Neuronal stem cell (in vitro differentiated cells): ENCODE data around the gene SMAD3.

Experiments
- DNase-seq: peaks from one replicate; pipeline ENCODE4 v3.0.0-alpha.2; 2013; ENCODE audit warnings: low spot score
- H2AFZ ChIP-seq: one replicate; pipeline ENCODE4 v1.6.1; 2013; ENCODE audit warnings: mild to moderate bottlenecking, low read length, inconsistent platforms
- H2AK5ac ChIP-seq: 2 replicates; pipeline ENCODE4 v1.6.1; 2013; ENCODE audit warnings: low read depth, mild to moderate bottlenecking, inconsistent platforms, low read length, moderate library complexity, mixed read lengths
- H2BK120ac ChIP-seq: 2 replicates; pipeline ENCODE4 v1.6.1; 2013; ENCODE audit warnings: low read depth, mild to moderate bottlenecking, inconsistent platforms, low read length, moderate library complexity, mixed read lengths
- H2BK12ac ChIP-seq: one replicate; pipeline ENCODE4 v1.6.1; 2013; ENCODE audit warnings: low read length, inconsistent platforms
- H2BK15ac ChIP-seq: 2 replicates; pipeline ENCODE4 v1.6.1; 2013; ENCODE audit warnings: mild to moderate bottlenecking, low read length, inconsistent platforms, mixed read lengths
- H2BK5ac ChIP-seq: one replicate; pipeline ENCODE4 v1.6.1; 2013; ENCODE audit warnings: inconsistent platforms, mild to moderate bottlenecking, low read length, moderate library complexity
- H3K14ac ChIP-seq: one replicate; pipeline ENCODE4 v1.6.1; 2013; ENCODE audit warnings: low read length, inconsistent platforms
- H3K18ac ChIP-seq: 2 replicates; pipeline ENCODE4 v1.6.1; 2013; ENCODE audit warnings: low read length, inconsistent platforms
- H3K23ac ChIP-seq: 2 replicates; pipeline ENCODE4 v1.6.1; 2013; ENCODE audit warnings: low read depth, mild to moderate bottlenecking, mixed read lengths, low read length, inconsistent platforms; ENCODE audit not compliant: poor library complexity
- H3K27ac ChIP-seq: replicated peaks from 3 replicates; pipeline ENCODE4 v1.5.1; 2013; ENCODE audit warnings: low read length, inconsistent platforms
- H3K27me3 ChIP-seq, 3 experiments: 2 replicates each; pipeline ENCODE4 v1.6.1; 2013; ENCODE audit warnings: low read length in 3 of 3, mild to moderate bottlenecking in 2 of 3, inconsistent platforms in 1 of 3, low read depth in 1 of 3, mixed read lengths in 1 of 3, moderate library complexity in 1 of 3; ENCODE audit not compliant: control insufficient read depth in 3 of 3, insufficient read depth in 3 of 3
- H3K36me3 ChIP-seq, 2 donors: replicated peaks in 1 of 2; 2 replicates each; pipeline ENCODE4 v1.6.1; 2013; ENCODE audit warnings: low read length in 2 of 2; ENCODE audit not compliant: control insufficient read depth in 2 of 2, insufficient read depth in 2 of 2
- H3K4ac ChIP-seq: 2 replicates; pipeline ENCODE4 v1.6.1; 2013; ENCODE audit warnings: inconsistent platforms, mild to moderate bottlenecking, low read length, moderate library complexity
- H3K4me1 ChIP-seq, 2 donors: 1 replicate in 1 of 2; 2 replicates in 1 of 2; pipeline ENCODE4 v1.6.1; 2013; ENCODE audit warnings: low read length in 2 of 2, low read depth in 1 of 2; ENCODE audit not compliant: control insufficient read depth in 2 of 2, insufficient read depth in 1 of 2
- H3K4me2 ChIP-seq: one replicate; pipeline ENCODE4 v1.6.1; 2013; ENCODE audit warnings: mild to moderate bottlenecking, low read length, inconsistent platforms; ENCODE audit not compliant: insufficient read depth, poor library complexity, severe bottlenecking
- H3K4me3 ChIP-seq, 2 donors: 2 replicates each; pipeline ENCODE4 v1.5.1; 2013; ENCODE audit warnings: low read length in 2 of 2, mild to moderate bottlenecking in 2 of 2, inconsistent platforms in 1 of 2, moderate library complexity in 1 of 2
- H3K79me1 ChIP-seq: one replicate; pipeline ENCODE4 v1.6.1; 2013; ENCODE audit warnings: low read depth, mild to moderate bottlenecking, inconsistent platforms, low read length, moderate library complexity
- H3K9ac ChIP-seq: one replicate; pipeline ENCODE4 v1.6.1; 2013; ENCODE audit warnings: mild to moderate bottlenecking, low read depth, low read length, inconsistent platforms; ENCODE audit not compliant: poor library complexity
- H3K9me3 ChIP-seq, 2 donors: replicated peaks in 1 of 2; 2 replicates each; pipeline versions ENCODE3 to v1.6.1; 2013; ENCODE audit warnings: low read length in 2 of 2, mild to moderate bottlenecking in 2 of 2, inconsistent platforms in 1 of 2, low read depth in 1 of 2, mixed read lengths in 1 of 2, moderate library complexity in 1 of 2; ENCODE audit not compliant: control insufficient read depth in 2 of 2, insufficient read depth in 1 of 2
- H4K8ac ChIP-seq: one replicate; pipeline ENCODE4 v1.6.1; 2013; ENCODE audit warnings: low read depth, mild to moderate bottlenecking, inconsistent platforms, low read length, moderate library complexity
- H4K91ac ChIP-seq: one replicate; pipeline ENCODE4 v1.6.1; 2013; ENCODE audit warnings: low read length, low read depth, mild to moderate bottlenecking, inconsistent platforms; ENCODE audit not compliant: poor library complexity
- WGBS, 2 donors: extraction: QIAGEN DNeasy Blood & Tissue Kit; methylation state at CpG; one replicate each; pipeline ENCODE4 v1.1.7; 2013; ENCODE audit warnings: missing lambda C conversion rate in 2 of 2, mixed read lengths in 1 of 2; ENCODE audit not compliant: insufficient read length in 2 of 2, insufficient replicate concordance in 1 of 2; ENCODE audit errors: extremely low coverage in 2 of 2; 5-methylcytosine and 5-hydroxymethylcytosine counted together

Gene SMAD3

DNA sequence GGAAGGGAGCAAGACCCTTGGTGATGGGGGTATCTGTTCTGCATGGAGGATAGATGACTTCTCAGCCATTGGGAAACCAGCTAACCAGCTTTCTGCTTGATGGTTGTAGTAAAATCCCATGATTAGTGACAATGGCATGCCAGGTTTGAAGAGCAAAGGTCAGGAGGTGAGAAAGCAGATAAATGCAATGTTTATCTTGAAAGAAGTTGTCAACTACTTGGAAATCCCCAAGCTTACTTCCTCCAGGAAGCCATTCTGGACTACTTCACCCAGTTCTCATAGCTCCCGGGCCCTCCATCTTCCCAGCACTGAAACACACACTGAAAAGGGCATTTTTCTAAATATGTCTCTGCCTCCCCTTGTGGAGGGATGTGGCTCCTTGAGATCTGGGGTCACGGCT is 51.3 kb downstream of the SMAD3 start:
- no peak overlapping the region for H3K18ac ChIP-seq
- no peak overlapping the region for H2AFZ ChIP-seq
- H3K4ac ChIP-seq = no peak overlapping the region
- no peak overlapping the region for H2BK15ac ChIP-seq
- peaks cover 0 to 18% of the 10 kb centered on the region in 2 donors for H3K36me3 ChIP-seq
- H4K8ac ChIP-seq = no peak overlapping the region
- no peak overlapping the region for H3K27ac ChIP-seq
- no peak overlapping the region for H3K4me2 ChIP-seq
- H3K79me1 ChIP-seq = peaks cover 9% of the 10 kb centered on the region
- no CpG with 5 or more reads among the region's 2 CpGs for WGBS, 2 donors
- no peak overlapping the region for H2BK5ac ChIP-seq
- no peak for DNase-seq
- H2BK120ac ChIP-seq = no peak overlapping the region
- H3K14ac ChIP-seq = no peak overlapping the region
- H3K9ac ChIP-seq = no peak overlapping the region
- no peak overlapping the region for H3K23ac ChIP-seq
- H3K9me3 ChIP-seq = peaks cover 0 to 7% of the 10 kb centered on the region in 2 donors
- H2BK12ac ChIP-seq = no peak overlapping the region
- peaks cover 12 to 22% of the 10 kb centered on the region in 2 donors for H3K4me1 ChIP-seq
- no peak overlapping the region for H3K4me3 ChIP-seq
- no peak overlapping the region for H4K91ac ChIP-seq
- no peaks in the 10 kb centered on the region for H3K27me3 ChIP-seq
- no peak overlapping the region for H2AK5ac ChIP-seq

DNA sequence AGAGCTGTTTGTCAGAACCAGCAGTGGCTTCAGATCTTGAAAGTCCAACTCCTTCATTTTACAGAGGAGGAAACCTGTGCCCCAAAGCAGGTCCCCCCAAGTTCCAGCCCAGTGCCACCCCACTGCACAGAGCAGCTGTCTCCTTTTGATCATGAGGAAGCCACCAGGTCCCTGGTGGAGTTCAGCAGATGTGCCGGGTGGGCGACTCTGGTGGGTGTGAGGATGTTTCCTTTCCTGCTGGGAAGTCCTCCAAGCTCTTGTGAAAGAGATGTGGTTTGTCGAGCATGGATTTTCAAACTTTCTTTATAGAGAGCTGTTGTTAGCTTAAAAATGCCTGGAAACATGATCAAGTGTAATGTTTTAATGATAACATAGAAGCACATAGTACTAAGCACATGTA is 52.0 kb downstream of the SMAD3 start:
- H2BK12ac ChIP-seq = no peak overlapping the region
- H3K27me3 ChIP-seq = no peaks in the 10 kb centered on the region
- peaks cover 0 to 7% of the 10 kb centered on the region in 2 donors for H3K9me3 ChIP-seq
- H3K18ac ChIP-seq = peak overlapping the region; percentile 20
- H3K36me3 ChIP-seq = peaks cover 0 to 18% of the 10 kb centered on the region in 2 donors
- H4K91ac ChIP-seq = no peak overlapping the region
- no peak overlapping the region for H3K4me2 ChIP-seq
- peaks cover 12 to 22% of the 10 kb centered on the region in 2 donors for H3K4me1 ChIP-seq
- no peak overlapping the region for H3K14ac ChIP-seq
- H3K4me3 ChIP-seq = no peak overlapping the region
- no peak overlapping the region for H3K4ac ChIP-seq
- H2AFZ ChIP-seq = no peak overlapping the region
- WGBS, 2 donors = no CpG with 5 or more reads among the region's 3 CpGs
- peaks cover 9% of the 10 kb centered on the region for H3K79me1 ChIP-seq
- H4K8ac ChIP-seq = no peak overlapping the region
- no peak overlapping the region for H3K9ac ChIP-seq
- no peak overlapping the region for H3K27ac ChIP-seq
- no peak overlapping the region for H2BK120ac ChIP-seq
- H3K23ac ChIP-seq = no peak overlapping the region
- H2BK15ac ChIP-seq = no peak overlapping the region
- no peak overlapping the region for H2BK5ac ChIP-seq
- no peak for DNase-seq
- H2AK5ac ChIP-seq = no peak overlapping the region

DNA sequence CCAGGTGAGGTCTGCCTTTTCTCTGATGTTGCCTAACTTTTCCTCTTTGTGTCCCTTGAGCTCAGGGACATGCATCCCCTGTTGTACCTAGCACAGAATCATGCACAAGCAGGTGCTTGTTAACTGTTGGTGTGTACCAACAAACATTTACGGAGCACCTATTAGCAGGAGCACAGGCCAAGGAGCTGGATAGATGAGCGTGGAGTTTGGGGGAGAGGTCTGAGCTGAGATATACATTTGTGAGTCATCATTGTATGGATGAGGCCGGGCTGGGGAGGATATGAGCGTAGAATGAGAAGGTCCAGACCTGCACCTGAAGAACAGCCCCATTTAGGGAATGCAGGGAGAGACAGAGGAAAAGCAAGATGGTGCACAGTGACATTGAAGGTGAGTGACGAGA is 53.4 kb downstream of the SMAD3 start:
- no CpG with 5 or more reads among the region's 5 CpGs for WGBS, 2 donors

DNA sequence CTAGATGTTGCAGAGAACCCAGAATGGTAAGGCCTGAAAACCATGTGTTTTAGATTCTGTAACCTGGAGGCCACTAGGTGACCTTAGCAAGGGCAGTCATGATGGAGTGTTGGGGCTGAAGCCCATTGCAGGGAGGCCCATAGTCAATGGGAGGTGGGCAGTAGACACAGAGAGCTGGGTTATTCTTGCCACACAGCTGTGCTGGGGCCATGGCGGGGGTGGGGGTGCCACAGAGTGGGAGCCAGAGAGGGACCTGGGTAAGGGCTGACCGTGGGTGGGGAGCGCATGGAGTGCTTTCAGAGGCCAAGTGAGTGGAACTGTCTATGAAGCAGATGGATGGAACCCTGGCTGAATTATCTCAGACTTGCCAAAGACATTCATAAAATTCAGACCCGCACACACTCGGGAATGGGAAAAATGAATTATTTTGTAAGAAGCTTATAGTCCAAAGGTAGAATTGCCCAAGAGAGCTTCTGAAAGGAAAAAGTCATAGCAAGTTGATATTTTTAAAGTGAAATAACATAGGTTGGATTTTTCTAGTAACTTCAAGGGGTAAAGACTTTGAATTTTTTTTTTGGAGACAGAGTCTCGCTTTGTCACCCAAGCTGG is 53.9 kb downstream of the SMAD3 start:
- no peak for DNase-seq

More for the DNA sequence above, 53.4 kb downstream of the SMAD3 start:
- no peak overlapping the region for H3K23ac ChIP-seq
- H2BK15ac ChIP-seq = no peak overlapping the region
- H2BK12ac ChIP-seq = no peak overlapping the region
- no peaks in the 10 kb centered on the region for H3K27me3 ChIP-seq
- H4K8ac ChIP-seq = no peak overlapping the region
- peaks cover 9% of the 10 kb centered on the region for H3K79me1 ChIP-seq
- peaks cover 0 to 18% of the 10 kb centered on the region in 2 donors for H3K36me3 ChIP-seq
- no peak for DNase-seq
- no peak overlapping the region for H2BK5ac ChIP-seq
- no peak overlapping the region for H2AK5ac ChIP-seq
- H2AFZ ChIP-seq = no peak overlapping the region
- H3K4me1 ChIP-seq = peaks cover 12 to 22% of the 10 kb centered on the region in 2 donors
- H3K14ac ChIP-seq = no peak overlapping the region
- no peak overlapping the region for H3K4ac ChIP-seq
- H4K91ac ChIP-seq = no peak overlapping the region
- no peak overlapping the region for H2BK120ac ChIP-seq
- no peak overlapping the region for H3K18ac ChIP-seq
- H3K9me3 ChIP-seq = peaks cover 0 to 7% of the 10 kb centered on the region in 2 donors
- H3K9ac ChIP-seq = no peak overlapping the region
- H3K4me2 ChIP-seq = no peak overlapping the region
- H3K4me3 ChIP-seq = no peak overlapping the region
- H3K27ac ChIP-seq = no peak overlapping the region

More for the DNA sequence above, 53.9 kb downstream of the SMAD3 start:
- H3K18ac ChIP-seq = no peak overlapping the region
- H4K8ac ChIP-seq = no peak overlapping the region
- H2BK120ac ChIP-seq = no peak overlapping the region
- no peak overlapping the region for H2AFZ ChIP-seq
- H3K9me3 ChIP-seq = peaks cover 0 to 7% of the 10 kb centered on the region in 2 donors
- peaks cover 6% of the 10 kb centered on the region for H3K79me1 ChIP-seq
- H2BK15ac ChIP-seq = no peak overlapping the region
- H4K91ac ChIP-seq = no peak overlapping the region
- H2BK12ac ChIP-seq = no peak overlapping the region
- H2BK5ac ChIP-seq = no peak overlapping the region
- no peak overlapping the region for H3K4ac ChIP-seq
- H3K36me3 ChIP-seq = peaks cover 0 to 18% of the 10 kb centered on the region in 2 donors
- no peak overlapping the region for H3K23ac ChIP-seq
- H3K9ac ChIP-seq = no peak overlapping the region
- peaks cover 12 to 20% of the 10 kb centered on the region in 2 donors for H3K4me1 ChIP-seq
- WGBS, 2 donors = no CpG with 5 or more reads among the region's 6 CpGs
- H3K27me3 ChIP-seq = no peaks in the 10 kb centered on the region
- no peak overlapping the region for H3K27ac ChIP-seq
- H2AK5ac ChIP-seq = no peak overlapping the region
- no peak overlapping the region for H3K14ac ChIP-seq
- H3K4me3 ChIP-seq = no peak overlapping the region
- no peak overlapping the region for H3K4me2 ChIP-seq
